IMR-90 (cell line): ENCODE measurements around the gene ABCC3. TPM values are rescaled to one million over a fixed set of nuclear protein-coding genes. Genes with fewer than 3 reads are reported as not detected.

Source experiments
- ATAC-seq: fragments of 200-7000 bp; cut with Tn5 transposase; 2 replicates; pipeline ENCODE4 v1.9.1; 2020; ENCODE audit warnings: low read depth, mild to moderate bottlenecking, moderate library complexity
- BruUV-seq: library from RNA; stranded (reverse); fragments of 400-500 nt; replicated peaks from 2 replicates; lab custom pipeline; 2021; lab: Mats Ljungman, UMichigan
- CTCF ChIA-PET: fragments of 300-600 bp; formaldehyde crosslinking; extraction: SDS; loops from one replicate; lab custom pipeline; 2021; ENCODE audit warnings: antibody characterized with exemption; lab: Yijun Ruan, JAX
- POLR2A ChIA-PET: fragments of 300-600 bp; sonication (Branson Sonifier 250); formaldehyde crosslinking; loops from one replicate; lab custom pipeline; 2022; ENCODE audit warnings: antibody characterized with exemption; ENCODE audit not compliant: unreplicated experiment; lab: Charles Lee
- DNase-seq: peaks from one replicate; pipeline ENCODE4 v3.0.0; 2013
- H2AFZ ChIP-seq: replicated peaks from 2 replicates; pipeline ENCODE3; 2013; ENCODE audit warnings: low read length, mild to moderate bottlenecking; ENCODE audit not compliant: poor library complexity
- H2AK5ac ChIP-seq: 2 replicates; pipeline ENCODE4 v1.6.1; 2013; ENCODE audit warnings: low read depth, low read length, inconsistent platforms
- H2AK9ac ChIP-seq: replicated peaks from 2 replicates; pipeline ENCODE3; 2013; ENCODE audit warnings: mild to moderate bottlenecking, low read depth, low read length, moderate library complexity; ENCODE audit not compliant: poor library complexity
- H2BK120ac ChIP-seq: 2 replicates; pipeline ENCODE4 v1.6.1; 2013; ENCODE audit warnings: low read depth, low read length, inconsistent platforms
- H2BK15ac ChIP-seq: 3 replicates; pipeline ENCODE4 v1.6.1; 2013; ENCODE audit warnings: low read depth, low read length, inconsistent platforms
- H2BK20ac ChIP-seq: 2 replicates; pipeline ENCODE4 v1.6.1; 2013; ENCODE audit warnings: low read depth, mild to moderate bottlenecking, inconsistent platforms, low read length, moderate library complexity
- H2BK5ac ChIP-seq: 2 replicates; pipeline ENCODE4 v1.6.1; 2013; ENCODE audit warnings: mild to moderate bottlenecking, low read depth, low read length, inconsistent platforms; ENCODE audit not compliant: poor library complexity, severe bottlenecking
- H3K14ac ChIP-seq: replicated peaks from 2 replicates; pipeline ENCODE4 v1.6.1; 2013; ENCODE audit warnings: low read depth, low read length, inconsistent platforms
- H3K18ac ChIP-seq: 2 replicates; pipeline ENCODE4 v1.6.1; 2013; ENCODE audit warnings: low read depth, low read length, control low read depth
- H3K23ac ChIP-seq: 2 replicates; pipeline ENCODE4 v1.6.1; 2013; ENCODE audit warnings: low read depth, low read length, inconsistent platforms
- H3K27ac ChIP-seq: 2 replicates; pipeline ENCODE4 v1.5.1; 2013; ENCODE audit warnings: mild to moderate bottlenecking, control low read depth, low read length; ENCODE audit not compliant: insufficient read depth
- H3K27me3 ChIP-seq: 2 replicates; pipeline ENCODE4 v1.6.1; 2013; ENCODE audit warnings: low read length; ENCODE audit not compliant: control insufficient read depth, insufficient read depth
- H3K36me3 ChIP-seq: 2 replicates; pipeline ENCODE4 v1.6.1; 2013; ENCODE audit warnings: low read length, mixed read lengths; ENCODE audit not compliant: control insufficient read depth, insufficient read depth
- H3K4ac ChIP-seq: 2 replicates; pipeline ENCODE4 v1.6.1; 2013; ENCODE audit warnings: low read depth, low read length, inconsistent platforms
- H3K4me1 ChIP-seq: 2 replicates; pipeline ENCODE4 v1.6.1; 2013; ENCODE audit warnings: low read length, mixed read lengths; ENCODE audit not compliant: control insufficient read depth, insufficient read depth
- H3K4me2 ChIP-seq: 2 replicates; pipeline ENCODE4 v1.6.1; 2013; ENCODE audit warnings: low read depth, mild to moderate bottlenecking, control low read depth, low read length, moderate library complexity
- H3K4me3 ChIP-seq: 2 replicates; pipeline ENCODE4 v1.5.1; 2013; ENCODE audit warnings: low read depth, mild to moderate bottlenecking, control low read depth, low read length, moderate library complexity; ENCODE audit not compliant: insufficient read depth
- H3K56ac ChIP-seq: 2 replicates; pipeline ENCODE4 v1.6.1; 2013; ENCODE audit warnings: low read length, inconsistent platforms; ENCODE audit not compliant: insufficient read depth; ENCODE audit errors: extremely low read depth
- H3K79me1 ChIP-seq, 2 experiments: 2 replicates each; pipeline ENCODE4 v1.6.1; 2013; ENCODE audit warnings: low read length in 2 of 2, inconsistent platforms in 1 of 2, low read depth in 1 of 2
- H3K9ac ChIP-seq: 2 replicates; pipeline ENCODE4 v1.6.1; 2013; ENCODE audit warnings: low read depth, low read length, control low read depth
- H3K9me1 ChIP-seq: 2 replicates; pipeline ENCODE4 v1.6.1; 2013; ENCODE audit warnings: low read length, inconsistent platforms; ENCODE audit not compliant: insufficient read depth
- H3K9me3 ChIP-seq: 2 replicates; pipeline ENCODE4 v1.6.1; 2013; ENCODE audit warnings: low read length; ENCODE audit not compliant: control insufficient read depth, insufficient read depth
- H4K20me1 ChIP-seq: 2 replicates; pipeline ENCODE4 v1.6.1; 2013; ENCODE audit warnings: low read length, inconsistent platforms; ENCODE audit not compliant: insufficient read depth
- H4K5ac ChIP-seq: 2 replicates; pipeline ENCODE4 v1.6.1; 2013; ENCODE audit warnings: mild to moderate bottlenecking, low read depth, low read length, control low read depth
- H4K8ac ChIP-seq, 2 experiments: 2 replicates each; pipeline ENCODE4 v1.6.1; 2013; ENCODE audit warnings: low read depth in 2 of 2, low read length in 2 of 2, control low read depth in 1 of 2, inconsistent platforms in 1 of 2
- H4K91ac ChIP-seq: 2 replicates; pipeline ENCODE4 v1.6.1; 2013; ENCODE audit warnings: low read depth, low read length, inconsistent platforms; ENCODE audit not compliant: insufficient read depth
- BHLHE40 ChIP-seq: fragments of 150-350 bp; IDR thresholded peaks from 2 replicates; pipeline ENCODE4 v1.6.1; 2016; ENCODE audit warnings: mild to moderate bottlenecking, low read depth, low read length
- CEBPB ChIP-seq: IDR thresholded peaks from 2 replicates; pipeline ENCODE4 v1.6.1; 2012; ENCODE audit warnings: low read depth, low read length, improper control_type of control experiment
- CHD1 ChIP-seq: IDR thresholded peaks from 2 replicates; pipeline ENCODE4 v1.6.1; 2012; ENCODE audit warnings: low read depth, low read length, improper control_type of control experiment
- FOS ChIP-seq: fragments of 150-350 bp; IDR thresholded peaks from 2 replicates; pipeline ENCODE4 v1.6.1; 2016; ENCODE audit warnings: low read depth, low read length
- MAFK ChIP-seq: IDR thresholded peaks from 2 replicates; pipeline ENCODE4 v1.6.1; 2012; ENCODE audit warnings: low read depth, low read length, improper control_type of control experiment
- MAZ ChIP-seq: IDR thresholded peaks from 2 replicates; pipeline ENCODE4 v1.6.1; 2012; ENCODE audit warnings: low read depth, mild to moderate bottlenecking, low read length, improper control_type of control experiment, moderate library complexity, borderline replicate concordance
- MXI1 ChIP-seq: IDR thresholded peaks from 2 replicates; pipeline ENCODE4 v1.6.1; 2012; ENCODE audit warnings: low read depth, mild to moderate bottlenecking, low read length, moderate library complexity, borderline replicate concordance
- NFE2L2 ChIP-seq: fragments of 150-350 bp; IDR thresholded peaks from 2 replicates; pipeline ENCODE4 v1.6.1; 2016; ENCODE audit warnings: low read depth, mild to moderate bottlenecking, low read length
- POLR2A ChIP-seq: IDR thresholded peaks from 2 replicates; pipeline ENCODE4 v1.6.1; 2012; ENCODE audit warnings: mild to moderate bottlenecking, low read depth, low read length
- RAD21 ChIP-seq: IDR thresholded peaks from 2 replicates; pipeline ENCODE4 v1.6.1; 2012; ENCODE audit warnings: low read length, improper control_type of control experiment
- RCOR1 ChIP-seq: IDR thresholded peaks from 2 replicates; pipeline ENCODE4 v1.6.1; 2012; ENCODE audit warnings: mild to moderate bottlenecking, low read length, improper control_type of control experiment; ENCODE audit not compliant: insufficient replicate concordance
- RFX5 ChIP-seq: IDR thresholded peaks from 2 replicates; pipeline ENCODE4 v1.8.0; 2012; ENCODE audit warnings: low read depth, mild to moderate bottlenecking, low read length, moderate library complexity
- SMC3 ChIP-seq: fragments of 150-350 bp; IDR thresholded peaks from 2 replicates; pipeline ENCODE4 v1.6.1; 2016; ENCODE audit warnings: low read depth, mild to moderate bottlenecking, antibody characterized with exemption, low read length, moderate library complexity
- WGBS, 2 experiments: methylation state at CpG; one replicate each; pipeline versions ENCODE4 v1.1.5 to v1.1.7; 2013; ENCODE audit warnings: missing lambda C conversion rate in 2 of 2; ENCODE audit not compliant: insufficient read length in 1 of 2; ENCODE audit errors: extremely low coverage in 2 of 2; 5-methylcytosine and 5-hydroxymethylcytosine counted together
- dilution Hi-C: fragments of 300-500 bp; cut with HindIII; formaldehyde crosslinking; loops from one replicate; pipeline ENCODE4 v1.14.3; 2018; ENCODE audit warnings: low sequenced_read_pairs; ENCODE audit not compliant: unreplicated experiment
- in situ Hi-C: fragments of 300-500 bp; cut with MboI; formaldehyde crosslinking; loops from 3 replicates; pipeline ENCODE4 v1.14.3; 2019; ENCODE audit warnings: low sequenced_read_pairs, inconsistent platforms, mixed read lengths
- intact Hi-C: fragments of 100-400 bp; cut with micrococcal nuclease; formaldehyde crosslinking; loops from 2 replicates; pipeline ENCODE4 v1.10.0; 2022
- polyA plus RNA-seq, 3 experiments: library from polyadenylated mRNA; depleted of rRNA; stranded (reverse); fragments of >200 nt; gene quantifications; 2 replicates each; pipeline ENCODE4 v1.2.3, GENCODE V29; 2012; ENCODE audit warnings: low replicate concordance in 1 of 3
- total RNA-seq: library from RNA; depleted of rRNA; stranded (reverse); fragments of >200 nt; gene quantifications from 2 replicates; pipeline ENCODE4 v1.2.3, GENCODE V29; 2012
- TF ChIP-seq, protein P1 (sequence below): fragments of 150-350 bp; IDR thresholded peaks from 2 replicates; pipeline ENCODE4 v1.6.1; 2016; ENCODE audit warnings: low read depth, mild to moderate bottlenecking, low read length, moderate library complexity, borderline replicate concordance
- TF ChIP-seq, protein P2 (sequence below): conservative IDR thresholded peaks from 2 replicates; pipeline ENCODE4 v1.5.1; 2012; ENCODE audit warnings: mild to moderate bottlenecking, low read depth, low read length, improper control_type of control experiment

The ABCC3 gene
- total and polyA plus RNA-seq, 2 of the 4 experiments (the other 2 are of a cell fraction), result 3.2 to 6.6 TPM

DNA sequence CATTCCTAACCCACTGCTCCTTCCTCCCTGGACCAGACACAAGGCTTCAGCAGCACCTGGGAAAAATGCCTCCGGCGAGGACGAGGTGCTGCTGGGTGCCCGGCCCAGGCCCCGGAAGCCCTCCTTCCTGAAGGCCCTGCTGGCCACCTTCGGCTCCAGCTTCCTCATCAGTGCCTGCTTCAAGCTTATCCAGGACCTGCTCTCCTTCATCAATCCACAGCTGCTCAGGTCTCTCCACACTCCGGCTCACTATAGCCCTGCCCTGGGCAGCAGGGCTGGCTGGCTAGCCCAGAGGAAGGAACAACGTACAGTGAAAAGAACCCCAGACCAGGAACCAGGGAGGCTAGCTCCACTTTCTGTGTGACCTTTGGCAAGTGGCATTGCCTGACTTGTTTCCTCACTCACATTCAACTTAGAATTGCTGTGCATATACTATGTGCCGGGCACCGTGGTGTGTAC is 26.2 kb downstream of the ABCC3 start:
- intact Hi-C loops, result no loop called here
- Histone ChIP-seq H3K36me3 (peaks cover 2% of the 10 kb centered on the region; the same call in 1 of the 2 replicates), H3K27me3 (no peaks in the 10 kb centered on the region), H4K5ac (peak overlapping the region; percentile 58), H2AFZ (peak overlapping the region; percentile 76), H3K23ac (peak overlapping the region; percentile 82; the same call in 1 of the 2 replicates), H2AK5ac (peak overlapping the region; percentile 96), H3K4me3 (no peak overlapping the region), H2BK15ac (peak overlapping the region; percentile 92), H3K18ac (peak overlapping the region; percentile 65), H3K4me2 (no peak overlapping the region), H3K4ac (peak overlapping the region; percentile 98), H4K91ac (peak overlapping the region; percentile 96), H3K56ac (no peak overlapping the region; the same call in 1 of the 2 replicates), H3K4me1 (peaks cover 32% of the 10 kb centered on the region), H3K9me1 (peaks cover 41% of the 10 kb centered on the region), H4K20me1 (no peaks in the 10 kb centered on the region), H3K9ac (0 out of 2 replicates have a peak overlapping the region, but pooled peaks have one; percentile 20), H3K79me1 (peaks cover 0 to 18% of the 10 kb centered on the region in 2 experiments; a peak in 2 of 4 replicates), H2BK120ac (peak overlapping the region; percentile 98), H3K27ac (peak overlapping the region; percentile 72), H4K8ac (peak overlapping the region; percentile 66 to 97), H2BK20ac (peak overlapping the region; percentile 98), H2AK9ac (peak overlapping the region; percentile 86), H3K9me3 (no peaks in the 10 kb centered on the region), H2BK5ac (peak overlapping the region; percentile 95), H3K14ac (peak overlapping the region; percentile 73)
- 72% methylated on average over 5 of the region's 10 CpGs; no CpG with 5 or more reads in 1 of the 2 experiments for WGBS, 2 experiments
- CTCF ChIA-PET, result interaction anchor here (0.6 to 1.3 kb wide), 3 partner anchors 11 to 110 kb away, joined by 3 to 4 read pairs (median 4); no protein-coding TSS in a partner anchor
- DNase-seq, result no peak
- BruUV-seq, result no TSS peak
- POLR2A ChIA-PET, result interaction anchor here (1.0 kb wide), 1 partner anchor 42 kb away, joined by 7 read pairs; no protein-coding TSS in a partner anchor
- in situ Hi-C loops, result no loop called here
- dilution Hi-C loops, result no loop called here
- ATAC-seq, result peak; percentile 9; the same call in 1 of the 2 replicates
- TF ChIP-seq RCOR1 (no peak), MXI1 (no peak), RFX5 (no peak), SMC3 (no peak), BHLHE40 (no peak), POLR2A (no peak), FOS (no peak), MAZ (no peak), RAD21 (no peak), MAFK (no peak), CHD1 (no peak), NFE2L2 (no peak), CEBPB (no peak)
- TF ChIP-seq, protein P1, sequence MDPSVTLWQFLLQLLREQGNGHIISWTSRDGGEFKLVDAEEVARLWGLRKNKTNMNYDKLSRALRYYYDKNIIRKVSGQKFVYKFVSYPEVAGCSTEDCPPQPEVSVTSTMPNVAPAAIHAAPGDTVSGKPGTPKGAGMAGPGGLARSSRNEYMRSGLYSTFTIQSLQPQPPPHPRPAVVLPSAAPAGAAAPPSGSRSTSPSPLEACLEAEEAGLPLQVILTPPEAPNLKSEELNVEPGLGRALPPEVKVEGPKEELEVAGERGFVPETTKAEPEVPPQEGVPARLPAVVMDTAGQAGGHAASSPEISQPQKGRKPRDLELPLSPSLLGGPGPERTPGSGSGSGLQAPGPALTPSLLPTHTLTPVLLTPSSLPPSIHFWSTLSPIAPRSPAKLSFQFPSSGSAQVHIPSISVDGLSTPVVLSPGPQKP, result no peak
- TF ChIP-seq, protein P2, sequence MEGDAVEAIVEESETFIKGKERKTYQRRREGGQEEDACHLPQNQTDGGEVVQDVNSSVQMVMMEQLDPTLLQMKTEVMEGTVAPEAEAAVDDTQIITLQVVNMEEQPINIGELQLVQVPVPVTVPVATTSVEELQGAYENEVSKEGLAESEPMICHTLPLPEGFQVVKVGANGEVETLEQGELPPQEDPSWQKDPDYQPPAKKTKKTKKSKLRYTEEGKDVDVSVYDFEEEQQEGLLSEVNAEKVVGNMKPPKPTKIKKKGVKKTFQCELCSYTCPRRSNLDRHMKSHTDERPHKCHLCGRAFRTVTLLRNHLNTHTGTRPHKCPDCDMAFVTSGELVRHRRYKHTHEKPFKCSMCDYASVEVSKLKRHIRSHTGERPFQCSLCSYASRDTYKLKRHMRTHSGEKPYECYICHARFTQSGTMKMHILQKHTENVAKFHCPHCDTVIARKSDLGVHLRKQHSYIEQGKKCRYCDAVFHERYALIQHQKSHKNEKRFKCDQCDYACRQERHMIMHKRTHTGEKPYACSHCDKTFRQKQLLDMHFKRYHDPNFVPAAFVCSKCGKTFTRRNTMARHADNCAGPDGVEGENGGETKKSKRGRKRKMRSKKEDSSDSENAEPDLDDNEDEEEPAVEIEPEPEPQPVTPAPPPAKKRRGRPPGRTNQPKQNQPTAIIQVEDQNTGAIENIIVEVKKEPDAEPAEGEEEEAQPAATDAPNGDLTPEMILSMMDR, result no peak
